ENCODE measurements around the gene TNNI3.

The TNNI3 gene

GRCh38 chr19:55103190-55103589 is 54.3 kb downstream of the TNNI3 start:
- FAIRE-seq: no peak
- DNase-seq (ENCODE audit: insufficient read length, low spot score): no peak
- no peak for TF ChIP-seq POLR2A (IDR thresholded peaks at IDR 0.05; ENCODE audit: low read depth, low read length)
